Ectodermal cell (in vitro differentiated cells): Measurements from ENCODE around the gene DPEP2.
"Not testable (repeated sequence)": the region's sequence is repeated elsewhere in the genome, so short reads cannot be mapped to it uniquely, and the experiment has no call there.

ENCODE experiments used
- H3K27ac ChIP-seq: 2 replicates; pipeline ENCODE4 v1.7.0; 2013; ENCODE audit warnings: mild to moderate bottlenecking, low read depth, low read length; ENCODE audit not compliant: insufficient read depth, poor library complexity, severe bottlenecking
- H3K27me3 ChIP-seq: 2 replicates; pipeline ENCODE4 v1.7.0; 2013; ENCODE audit warnings: mild to moderate bottlenecking, low read length; ENCODE audit not compliant: insufficient read depth, control insufficient read depth, poor library complexity, severe bottlenecking
- H3K36me3 ChIP-seq: one replicate; pipeline ENCODE4 v1.7.0; 2013; ENCODE audit warnings: low read length; ENCODE audit not compliant: control insufficient read depth, insufficient read depth
- H3K4me1 ChIP-seq: one replicate; pipeline ENCODE4 v1.7.0; 2013; ENCODE audit warnings: low read length; ENCODE audit not compliant: control insufficient read depth, insufficient read depth
- H3K4me3 ChIP-seq: 2 replicates; pipeline ENCODE4 v1.7.0; 2013; ENCODE audit warnings: low read depth, low read length, control low read depth; ENCODE audit not compliant: insufficient read depth
- H3K9me3 ChIP-seq: 2 replicates; pipeline ENCODE4 v1.7.0; 2013; ENCODE audit warnings: mild to moderate bottlenecking, low read length, moderate library complexity; ENCODE audit not compliant: control insufficient read depth
- WGBS, 2 experiments: methylation state at CpG; one replicate each; pipeline ENCODE4 v1.1.7; 2013; ENCODE audit warnings: missing lambda C conversion rate in 2 of 2; 5-methylcytosine and 5-hydroxymethylcytosine counted together

DPEP2 gene

DNA sequence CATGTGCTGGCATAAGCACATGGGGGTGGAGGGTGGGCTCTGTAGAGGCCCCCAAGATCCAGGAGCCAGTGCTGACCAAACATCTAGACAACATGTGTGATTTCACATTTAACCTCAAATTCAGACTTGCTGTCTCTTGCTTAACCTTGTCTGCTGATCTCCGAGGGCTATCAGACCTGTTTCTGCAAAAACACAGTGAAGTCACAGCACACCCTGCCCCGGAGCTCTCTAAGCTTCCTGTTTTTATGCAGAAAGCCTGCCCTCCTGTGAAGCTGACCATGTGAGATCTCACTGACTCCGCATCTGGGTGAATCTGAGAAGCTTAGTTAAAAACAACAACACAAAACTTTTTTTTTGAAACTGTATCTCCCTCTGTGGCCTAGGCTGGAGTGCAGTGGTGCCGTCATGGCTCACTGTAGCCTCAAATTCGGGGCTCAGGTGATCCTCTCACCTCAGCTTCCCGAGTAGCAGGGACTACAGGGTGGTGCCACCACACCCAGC, 6.6 kb upstream of the DPEP2 start:
- Histone ChIP-seq H3K4me3 (no peak overlapping the region), H3K4me1 (no peaks in the 10 kb centered on the region), H3K27ac (no peak overlapping the region), H3K36me3 (no peaks in the 10 kb centered on the region), H3K27me3 (no peaks in the 10 kb centered on the region), H3K9me3 (no peaks in the 10 kb centered on the region)
- WGBS, 2 experiments: 66 to 71% methylated on average over 6 of the region's 6 CpGs

DNA sequence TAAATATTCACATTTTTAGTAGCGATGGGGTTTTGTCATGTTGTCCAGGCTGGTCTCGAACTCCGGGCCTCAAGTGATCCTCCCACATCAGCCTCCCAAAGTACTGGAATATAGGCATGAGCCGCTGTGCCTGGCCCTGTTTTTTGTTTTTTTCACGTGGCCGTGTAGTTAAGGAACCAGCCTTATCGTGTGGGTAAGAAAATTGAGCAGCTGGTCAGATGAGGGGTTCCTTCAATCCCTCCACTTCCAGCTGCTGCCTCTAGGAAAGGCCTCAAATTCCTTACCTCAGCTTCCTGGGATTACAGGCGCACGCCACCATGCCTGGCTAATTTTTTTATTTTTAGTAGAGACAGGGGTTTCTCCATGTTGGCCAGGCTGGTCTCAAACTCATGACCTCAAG, 5.9 kb upstream of the DPEP2 start:
- WGBS, 2 experiments: 90 to 95% methylated on average over 9 of the region's 9 CpGs
- H3K4me1 ChIP-seq: no peaks in the 10 kb centered on the region
- no peak overlapping the region for H3K4me3 ChIP-seq
- H3K9me3 ChIP-seq: no peaks in the 10 kb centered on the region
- H3K36me3 ChIP-seq: no peaks in the 10 kb centered on the region
- no peak overlapping the region for H3K27ac ChIP-seq
- H3K27me3 ChIP-seq: no peaks in the 10 kb centered on the region

DNA sequence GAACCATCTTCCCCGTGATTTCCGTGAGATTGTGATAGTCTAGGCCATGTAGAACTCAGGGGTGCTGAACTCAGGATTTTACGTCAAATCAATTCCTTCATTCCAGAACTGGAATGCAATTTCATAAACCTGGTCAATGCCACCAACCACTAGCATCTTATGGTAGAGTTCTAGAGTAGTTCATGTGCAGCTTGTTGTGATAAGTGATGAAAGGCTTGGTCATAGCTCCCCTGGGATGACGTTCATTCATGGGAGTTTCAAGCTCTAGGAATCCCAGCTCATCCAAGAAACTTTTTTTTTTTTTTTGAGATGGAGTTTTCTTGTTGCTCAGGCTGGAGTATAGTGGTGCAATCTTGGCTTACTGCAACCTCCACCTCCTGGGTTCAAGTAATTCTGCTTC, 3.7 kb upstream of the DPEP2 start:
- Histone ChIP-seq H3K27ac (no peak overlapping the region), H3K9me3 (no peaks in the 10 kb centered on the region), H3K36me3 (no peaks in the 10 kb centered on the region), H3K4me1 (no peaks in the 10 kb centered on the region), H3K4me3 (no peak overlapping the region), H3K27me3 (no peaks in the 10 kb centered on the region)
- WGBS, 2 experiments: 89 to 92% methylated on average over 4 of the region's 4 CpGs

DNA sequence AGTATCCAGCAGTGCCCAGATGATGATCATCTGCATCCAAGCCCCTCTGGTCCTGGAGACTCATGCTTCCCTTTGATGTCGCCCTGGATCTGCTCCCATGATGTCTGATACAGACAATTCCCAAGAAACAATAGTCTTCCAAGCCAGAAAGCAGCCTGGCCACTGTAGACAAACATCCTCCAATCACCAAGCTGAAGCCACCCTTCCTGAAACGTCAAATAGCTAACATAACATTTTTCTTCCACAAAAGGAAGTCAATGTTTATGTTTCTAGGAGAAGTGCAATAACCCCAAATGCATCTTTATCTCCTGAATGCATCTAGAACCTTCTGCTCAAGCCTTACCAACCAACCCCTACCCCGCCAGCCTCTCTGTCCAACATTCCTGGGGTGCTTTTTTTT, 1.2 kb upstream of the DPEP2 start:
- Histone ChIP-seq H3K36me3 (no peaks in the 10 kb centered on the region), H3K27me3 (no peaks in the 10 kb centered on the region), H3K4me3 (no peak overlapping the region), H3K9me3 (no peaks in the 10 kb centered on the region), H3K27ac (no peak overlapping the region), H3K4me1 (no peaks in the 10 kb centered on the region)
- WGBS, 2 experiments: 82 to 90% methylated on average over 3 of the region's 3 CpGs

DNA sequence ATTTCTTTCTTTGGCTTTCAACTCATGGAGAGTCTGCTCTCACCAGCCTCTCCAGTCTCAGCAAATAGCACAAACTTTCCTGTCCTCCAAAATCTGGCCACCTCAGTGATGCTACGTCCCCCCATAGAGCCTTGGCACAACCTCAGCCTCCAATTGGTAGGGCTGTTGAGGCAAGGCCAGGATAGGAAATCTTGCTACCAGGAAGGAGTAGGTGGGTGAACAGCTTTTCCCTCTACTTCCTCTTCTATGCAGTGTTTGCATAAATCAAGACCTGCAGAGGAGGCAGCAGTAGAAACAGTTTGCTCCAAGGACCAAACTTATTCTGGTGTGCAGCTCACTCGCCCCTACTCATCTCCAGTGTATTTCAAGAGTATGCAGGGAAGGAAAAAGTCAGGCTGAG, 701 bp upstream of the DPEP2 start:
- 90 to 97% methylated on average over 2 of the region's 2 CpGs for WGBS, 2 experiments

DNA sequence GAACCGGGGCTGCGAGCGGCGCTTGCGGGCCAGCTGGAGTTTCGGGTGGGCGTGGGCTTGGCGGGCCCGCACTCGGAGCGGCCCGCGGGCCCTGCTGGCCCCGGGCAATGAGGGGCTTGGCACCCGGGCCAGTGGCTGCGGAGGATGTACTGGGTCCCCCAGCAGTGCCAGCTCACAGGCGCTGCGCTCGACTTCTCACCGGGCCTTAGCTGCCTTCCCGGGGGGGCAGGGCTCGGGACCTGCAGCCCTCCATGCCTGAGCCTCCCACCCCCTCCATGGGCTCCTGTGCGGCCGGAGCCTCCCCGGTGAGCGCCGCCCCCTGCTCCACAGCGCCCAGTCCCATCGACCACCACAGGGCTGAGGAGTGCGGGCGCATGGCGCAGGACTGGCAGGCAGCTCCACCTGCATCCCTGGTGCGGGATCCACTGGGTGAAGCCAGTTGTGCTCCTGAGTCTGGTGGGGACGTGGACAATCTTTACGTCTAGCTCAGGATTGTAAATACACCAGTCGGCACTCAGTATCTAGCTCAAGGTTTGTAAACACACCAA, 979 bp downstream of the DPEP2 start:
- not testable (repeated sequence) for H3K9me3 ChIP-seq, H3K36me3 ChIP-seq, H3K27ac ChIP-seq, H3K4me3 ChIP-seq, H3K27me3 ChIP-seq, H3K4me1 ChIP-seq
- WGBS, 2 experiments: 96 to 98% methylated on average over 36 of the region's 36 CpGs

More for the DNA sequence above, 701 bp upstream of the DPEP2 start:
- no peaks in the 10 kb centered on the region for H3K9me3 ChIP-seq
- no peaks in the 10 kb centered on the region for H3K4me1 ChIP-seq
- no peak overlapping the region for H3K27ac ChIP-seq
- H3K4me3 ChIP-seq: no peak overlapping the region
- no peaks in the 10 kb centered on the region for H3K36me3 ChIP-seq
- no peaks in the 10 kb centered on the region for H3K27me3 ChIP-seq

DNA sequence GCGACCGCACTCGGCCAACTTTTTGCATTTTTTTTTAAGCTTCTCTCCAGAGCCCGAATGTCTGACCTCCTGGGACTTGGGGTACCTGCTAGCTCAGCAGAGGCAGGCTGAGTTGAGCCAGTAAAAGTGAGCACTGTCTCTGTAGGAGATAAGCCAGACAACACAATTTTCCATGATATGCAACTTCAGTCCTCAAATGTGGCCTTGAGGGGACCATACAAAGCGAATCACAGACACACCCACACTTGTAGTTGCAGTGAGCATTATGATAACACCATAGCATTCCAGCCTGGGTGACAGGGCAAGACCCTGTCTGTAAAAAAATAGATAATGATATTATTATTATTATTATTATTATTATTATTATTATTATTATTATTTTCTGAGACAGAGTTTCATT, 2.6 kb downstream of the DPEP2 start:
- 89 to 95% methylated on average over 5 of the region's 5 CpGs for whole genome bisulfite sequencing, 2 experiments
- Histone ChIP-seq H3K27ac (no peak overlapping the region), H3K9me3 (no peaks in the 10 kb centered on the region), H3K4me3 (no peak overlapping the region), H3K27me3 (peaks cover 10% of the 10 kb centered on the region), H3K4me1 (no peaks in the 10 kb centered on the region), H3K36me3 (no peaks in the 10 kb centered on the region)

DNA sequence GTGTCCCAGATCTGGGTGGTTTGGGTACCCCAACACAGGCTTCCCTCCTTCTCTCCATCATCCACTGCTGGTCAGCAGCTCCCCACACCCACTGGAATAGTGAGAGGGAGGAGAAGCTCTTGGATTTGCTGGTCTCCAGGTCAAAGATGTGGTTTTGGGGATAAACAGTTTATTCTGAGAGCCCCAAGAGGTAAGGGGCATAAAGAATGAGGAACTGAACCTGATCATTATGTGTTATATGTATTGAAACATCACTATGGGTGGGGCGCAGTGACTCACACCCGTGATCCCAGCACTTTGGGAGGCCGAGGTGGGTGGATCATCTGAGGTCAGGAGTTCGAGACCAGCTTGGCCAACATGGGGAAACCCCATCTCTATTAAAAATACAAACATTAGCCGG, 3.9 kb downstream of the DPEP2 start:
- H3K9me3 ChIP-seq: no peaks in the 10 kb centered on the region
- 90 to 98% methylated on average over 5 of the region's 5 CpGs for WGBS, 2 experiments
- H3K4me1 ChIP-seq: no peaks in the 10 kb centered on the region

DNA sequence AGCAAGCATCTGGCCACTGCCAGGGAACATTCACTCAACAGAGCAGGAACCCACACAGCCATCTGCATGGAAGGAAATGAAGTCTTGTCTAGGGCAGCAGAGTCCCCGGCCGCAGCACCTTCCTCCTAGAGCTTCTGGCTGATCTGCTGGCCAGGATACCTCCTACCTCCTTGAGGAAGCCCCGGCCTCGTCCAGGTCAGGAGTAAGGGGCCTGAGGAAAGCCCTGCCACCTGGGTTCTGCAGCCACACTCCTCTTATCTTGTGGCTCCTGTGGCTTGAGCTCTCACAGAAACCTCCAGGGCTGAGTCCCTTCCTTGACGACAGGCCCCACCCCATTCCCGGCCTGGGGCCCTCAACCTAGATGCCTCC, 5.3 kb downstream of the DPEP2 start:
- not testable (repeated sequence) for H3K4me3 ChIP-seq, H3K9me3 ChIP-seq, H3K4me1 ChIP-seq, H3K27me3 ChIP-seq, H3K27ac ChIP-seq, H3K36me3 ChIP-seq
- 87 to 94% methylated on average over 4 of the region's 6 CpGs for WGBS, 2 experiments

More for the DNA sequence above, 3.9 kb downstream of the DPEP2 start:
- Histone ChIP-seq H3K27me3 (peaks cover 10% of the 10 kb centered on the region), H3K27ac (no peak overlapping the region), H3K4me3 (no peak overlapping the region), H3K36me3 (no peaks in the 10 kb centered on the region)

DNA sequence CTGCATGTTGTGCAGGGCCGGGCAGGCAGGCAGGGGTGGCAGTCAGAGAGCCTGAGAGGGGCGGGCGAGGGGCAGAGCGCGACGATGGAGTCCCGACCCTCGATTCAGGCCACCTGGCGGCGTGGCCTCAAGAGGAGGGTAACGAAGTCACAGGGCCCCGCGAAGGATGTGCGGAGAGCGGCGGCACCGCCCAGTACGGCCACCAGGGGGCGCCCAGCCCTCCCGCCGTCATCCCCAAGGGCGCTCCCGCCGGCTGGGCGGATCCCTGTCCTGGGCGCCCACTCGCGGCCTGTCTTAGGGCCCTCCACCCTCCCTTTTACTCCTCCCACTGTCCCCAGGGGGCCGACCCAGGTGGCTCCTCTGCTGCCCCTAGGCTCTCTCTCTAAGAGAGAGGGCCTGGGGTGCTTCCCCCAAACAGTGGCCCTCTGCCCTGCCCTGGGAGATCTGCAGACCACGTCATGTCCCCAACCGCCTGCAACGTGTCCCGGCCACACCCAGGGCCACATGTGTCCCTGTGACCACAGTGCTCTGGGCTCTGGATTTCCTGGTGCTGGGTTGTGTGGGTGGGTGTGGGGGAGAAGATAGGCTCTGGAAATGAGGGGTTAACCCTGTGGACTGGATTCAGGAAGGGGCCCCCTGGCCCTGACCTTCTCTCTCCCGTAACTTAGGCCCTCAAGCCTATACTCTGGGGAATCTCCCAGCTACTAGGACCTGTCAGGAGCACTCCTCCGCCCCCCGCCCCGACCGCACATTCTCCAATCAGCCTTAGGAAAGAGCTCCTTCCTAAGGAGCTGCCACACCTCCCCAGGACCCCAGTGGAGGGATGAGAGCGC, 5.9 kb downstream of the DPEP2 start:
- Histone ChIP-seq H3K27me3 (peaks cover 10% of the 10 kb centered on the region), H3K27ac (no peak overlapping the region), H3K4me3 (no peak overlapping the region), H3K9me3 (no peaks in the 10 kb centered on the region), H3K4me1 (no peaks in the 10 kb centered on the region), H3K36me3 (no peaks in the 10 kb centered on the region)
- 25% methylated on average over 39 of the region's 39 CpGs for WGBS, 2 experiments
